HCT116 (cell line): ENCODE results near the gene HCFC1. TPM values are rescaled to one million over a fixed set of nuclear protein-coding genes. Genes with fewer than 3 reads are reported as not detected.

ENCODE experiments used
- ATAC-seq: fragments of 200-7000 bp; cut with Tn5 transposase; 2 replicates; pipeline ENCODE4 v1.9.1; 2020; ENCODE audit warnings: mild to moderate bottlenecking, moderate library complexity
- BruUV-seq: library from RNA; stranded (reverse); fragments of 400-500 nt; replicated peaks from 2 replicates; lab custom pipeline; 2021; lab: Mats Ljungman, UMichigan
- CTCF ChIA-PET: fragments of 300-600 bp; sonication (Branson Sonifier 250); formaldehyde crosslinking; loops from one replicate; lab custom pipeline; 2021; ENCODE audit warnings: antibody characterized with exemption; lab: Charles Lee
- POLR2A ChIA-PET: fragments of 300-600, 350-600 bp; sonication (Branson Sonifier 250); formaldehyde crosslinking; loops from one replicate; lab custom pipeline; 2021; ENCODE audit warnings: antibody characterized with exemption; lab: Charles Lee
- RAD21 ChIA-PET, 2 experiments: fragments of 300-600 bp; sonication (Branson Sonifier 250); formaldehyde crosslinking; loops; one replicate each; lab custom pipeline; 2023; ENCODE audit warnings: low total read pairs in 2 of 2; ENCODE audit not compliant: uncharacterized antibody in 2 of 2, unreplicated experiment in 2 of 2, low non-redundant PET in 1 of 2; lab: Charles Lee
- DNase-seq: peaks from one replicate; pipeline ENCODE4 v3.0.0-alpha.2; 2010; ENCODE audit warnings: low read depth, low spot score
- H2AFZ ChIP-seq: fragments of 200-600 bp; shearing (Covaris generic), sonication (generic); 2 replicates; pipeline ENCODE4 v1.6.1; 2017; ENCODE audit warnings: low read depth, mixed run types, mixed read lengths, antibody characterized with exemption, low read length; ENCODE audit not compliant: poor library complexity, severe bottlenecking
- H3K27ac ChIP-seq: 2 replicates; pipeline ENCODE4 v1.5.1; 2012; ENCODE audit warnings: low read depth, low read length
- H3K27me3 ChIP-seq: fragments of 200-600 bp; sonication (generic); 2 replicates; pipeline ENCODE4 v1.6.1; 2016; ENCODE audit warnings: mixed run types, low read length, mixed read lengths; ENCODE audit not compliant: insufficient read depth
- H3K36me3 ChIP-seq, 2 experiments: fragments of 200-500 bp in 1 of 2; fragments of 200-600 bp in 1 of 2; sonication (Bioruptor generic) in 1 of 2; sonication (generic) in 1 of 2; 2 replicates each; pipeline versions ENCODE4 v1.5.1 to v1.6.1; 2014 to 2016; ENCODE audit warnings: low read length in 2 of 2, inconsistent platforms in 1 of 2, mixed read lengths in 1 of 2, mixed run types in 1 of 2; ENCODE audit not compliant: insufficient read depth in 2 of 2, control insufficient read depth in 1 of 2
- H3K4me1 ChIP-seq, 2 experiments: fragments of 200-600 bp in 1 of 2; sonication (generic) in 1 of 2; 2 replicates each; pipeline versions ENCODE4 v1.5.1 to v1.6.1; 2012 to 2017; ENCODE audit warnings: low read length in 2 of 2, inconsistent platforms in 1 of 2, mild to moderate bottlenecking in 1 of 2, mixed read lengths in 1 of 2, mixed run types in 1 of 2, moderate library complexity in 1 of 2; ENCODE audit not compliant: insufficient read depth in 2 of 2, control insufficient read depth in 1 of 2
- H3K4me2 ChIP-seq: fragments of 200-600 bp; sonication (generic); 2 replicates; pipeline ENCODE4 v1.6.1; 2017; ENCODE audit warnings: mixed run types, low read length, mixed read lengths
- H3K4me3 ChIP-seq, 2 experiments: fragments of 200-600 bp in 1 of 2; sonication (generic) in 1 of 2; replicated peaks in 1 of 2; 2 replicates each; pipeline ENCODE4 v1.5.1; 2011 to 2016; ENCODE audit warnings: low read length in 2 of 2, control low read depth in 1 of 2, low read depth in 1 of 2, mild to moderate bottlenecking in 1 of 2, mixed read lengths in 1 of 2, mixed run types in 1 of 2
- H3K79me2 ChIP-seq: fragments of 200-600 bp; sonication (generic); 2 replicates; pipeline ENCODE4 v1.6.1; 2017; ENCODE audit warnings: mild to moderate bottlenecking, mixed run types, low read length, moderate library complexity, mixed read lengths; ENCODE audit not compliant: insufficient read depth
- H3K9ac ChIP-seq: fragments of 200-600 bp; sonication (generic); 2 replicates; pipeline ENCODE4 v1.6.1; 2016; ENCODE audit warnings: low read length, mixed read lengths
- H3K9me2 ChIP-seq: fragments of 200-600 bp; sonication (generic), shearing (Covaris generic); 2 replicates; pipeline ENCODE4 v1.6.1; 2017; ENCODE audit warnings: mixed run types, mild to moderate bottlenecking, moderate library complexity; ENCODE audit not compliant: insufficient read depth
- H3K9me3 ChIP-seq, 2 experiments: fragments of 200-500 bp in 1 of 2; fragments of 200-600 bp in 1 of 2; sonication (Bioruptor generic) in 1 of 2; sonication (generic) in 1 of 2; 2 replicates each; pipeline ENCODE4 v1.6.1; 2014 to 2017; ENCODE audit warnings: low read length in 2 of 2, mixed read lengths in 2 of 2, inconsistent platforms in 1 of 2, low read depth in 1 of 2, mild to moderate bottlenecking in 1 of 2, mixed run types in 1 of 2, moderate library complexity in 1 of 2; ENCODE audit not compliant: control insufficient read depth in 1 of 2, insufficient read depth in 1 of 2
- H4K20me1 ChIP-seq: fragments of 200-600 bp; sonication (generic), shearing (Covaris generic); 2 replicates; pipeline ENCODE4 v1.6.1; 2017; ENCODE audit warnings: mixed run types, mild to moderate bottlenecking, moderate library complexity; ENCODE audit not compliant: insufficient read depth
- ATF3 ChIP-seq: IDR thresholded peaks from 2 replicates; pipeline ENCODE4 v1.6.1; 2012
- CEBPB ChIP-seq: IDR thresholded peaks from 2 replicates; pipeline ENCODE4 v1.6.1; 2012; ENCODE audit warnings: low read depth
- CTCF ChIP-seq, 3 experiments: fragments of 200-600 bp in 1 of 3; sonication (generic) in 1 of 3; IDR thresholded peaks in 2 of 3; conservative IDR thresholded peaks in 1 of 3; 2 replicates each; pipeline ENCODE4 v1.5.1; 2012 to 2017; ENCODE audit warnings: low read depth in 2 of 3, low read length in 2 of 3, antibody characterized with exemption in 1 of 3, borderline replicate concordance in 1 of 3, control low read depth in 1 of 3, mild to moderate bottlenecking in 1 of 3, mixed read lengths in 1 of 3, mixed run types in 1 of 3, moderate library complexity in 1 of 3; ENCODE audit not compliant: insufficient read depth in 1 of 3
- EGR1 ChIP-seq: IDR thresholded peaks from 2 replicates; pipeline ENCODE4 v1.6.1; 2012; ENCODE audit warnings: low read depth
- EZH2 ChIP-seq: fragments of 200-600 bp; sonication (generic); IDR thresholded peaks from 2 replicates; pipeline ENCODE4 v1.6.1; 2017; ENCODE audit warnings: antibody characterized with exemption, mixed run types
- EZH2phosphoT487 ChIP-seq: fragments of 200-600 bp; IDR thresholded peaks from 2 replicates; pipeline ENCODE4 v1.6.1; 2018; ENCODE audit warnings: antibody characterized with exemption, borderline replicate concordance
- FOSL1 ChIP-seq: IDR thresholded peaks from 2 replicates; pipeline ENCODE4 v1.6.1; 2012; ENCODE audit warnings: low read depth
- JUND ChIP-seq: IDR thresholded peaks from 2 replicates; pipeline ENCODE4 v1.6.1; 2012
- MAX ChIP-seq: IDR thresholded peaks from 2 replicates; pipeline ENCODE4 v1.6.1; 2012
- POLR2A ChIP-seq: IDR thresholded peaks from 2 replicates; pipeline ENCODE4 v1.7.0; 2011; ENCODE audit warnings: borderline replicate concordance; ENCODE audit not compliant: insufficient read depth, insufficient read length; ENCODE audit errors: extremely low read depth
- POLR2AphosphoS5 ChIP-seq: IDR thresholded peaks from 2 replicates; pipeline ENCODE4 v1.6.1; 2011; ENCODE audit warnings: mild to moderate bottlenecking, low read depth, low read length, moderate library complexity
- RAD21 ChIP-seq: IDR thresholded peaks from 2 replicates; pipeline ENCODE4 v1.6.1; 2012; ENCODE audit warnings: low read depth, mild to moderate bottlenecking
- REST ChIP-seq: IDR thresholded peaks from 2 replicates; pipeline ENCODE4 v1.6.1; 2012; ENCODE audit warnings: low read depth
- SP1 ChIP-seq: IDR thresholded peaks from 2 replicates; pipeline ENCODE4 v1.6.1; 2012; ENCODE audit warnings: low read depth
- SRF ChIP-seq: IDR thresholded peaks from 2 replicates; pipeline ENCODE4 v1.6.1; 2012; ENCODE audit warnings: low read depth
- TCF7L2 ChIP-seq: IDR thresholded peaks from 2 replicates; pipeline ENCODE4 v1.7.0; 2011; ENCODE audit warnings: borderline replicate concordance, inconsistent platforms; ENCODE audit not compliant: insufficient read depth, insufficient read length; ENCODE audit errors: extremely low read depth
- YY1 ChIP-seq: IDR thresholded peaks from 2 replicates; pipeline ENCODE4 v1.6.1; 2011; ENCODE audit warnings: low read length, low read depth, moderate library complexity, mild to moderate bottlenecking; ENCODE audit not compliant: insufficient replicate concordance; ENCODE audit errors: extremely low read depth
- ZBTB33 ChIP-seq: IDR thresholded peaks from 2 replicates; pipeline ENCODE4 v1.6.1; 2011; ENCODE audit warnings: mild to moderate bottlenecking, low read length, moderate library complexity; ENCODE audit not compliant: insufficient replicate concordance; ENCODE audit errors: extremely low read depth
- ZNF274 ChIP-seq: fragments of 200-500 bp; sonication (Bioruptor generic); IDR thresholded peaks from 2 replicates; pipeline ENCODE4 v1.6.1; 2014; ENCODE audit warnings: mild to moderate bottlenecking, low read depth, low read length, inconsistent platforms
- intact Hi-C: fragments of 100-400 bp; cut with micrococcal nuclease; formaldehyde crosslinking; loops from 2 replicates; pipeline ENCODE4 v1.10.0; 2022
- total RNA-seq: library from RNA; stranded (reverse); gene quantifications from one replicate; pipeline ENCODE4 v1.2.1, GENCODE V29; 2021; ENCODE audit not compliant: unreplicated experiment

Gene HCFC1
- total RNA-seq, 1 experiment from 2014 or later = 72.8 TPM

- no peak overlapping the region for H3K9ac ChIP-seq
- H3K36me3 ChIP-seq = peaks cover 3 to 5% of the 10 kb centered on the region in 2 experiments; a peak in 2 of 4 replicates
- no peak overlapping the region for H3K27ac ChIP-seq
- H4K20me1 ChIP-seq = no peaks in the 10 kb centered on the region
- CTCF ChIA-PET = no interaction called here
- BruUV-seq = no TSS peak
- RAD21 ChIA-PET = no interaction called here
- H3K4me2 ChIP-seq = no peak overlapping the region
- H3K4me1 ChIP-seq = no peaks in the 10 kb centered on the region
- DNase-seq (no peak), ATAC-seq (no peak)
- POLR2A ChIA-PET = no interaction called here
- peaks cover 3% of the 10 kb centered on the region; the same call in 1 of the 2 replicates for H3K79me2 ChIP-seq
- intact Hi-C loops = no loop called here
- no peaks in the 10 kb centered on the region for H3K9me2 ChIP-seq
- H3K4me3 ChIP-seq = no peak overlapping the region
- no peaks in the 10 kb centered on the region for H3K9me3 ChIP-seq
- no peak overlapping the region for H2AFZ ChIP-seq
- H3K27me3 ChIP-seq = no peaks in the 10 kb centered on the region
- TF ChIP-seq EZH2phosphoT487 = no peak
- TF ChIP-seq ZNF274 = no peak
- TF ChIP-seq EGR1 = no peak
- TF ChIP-seq EZH2 = no peak
- TF ChIP-seq FOSL1 = no peak
- no peak for TF ChIP-seq REST
- no peak for TF ChIP-seq ZBTB33
- TF ChIP-seq POLR2AphosphoS5 = no peak
- TF ChIP-seq CEBPB = no peak
- TF ChIP-seq YY1 = no peak
- TF ChIP-seq ATF3 = no peak
- no peak for TF ChIP-seq SP1
- TF ChIP-seq MAX = no peak
- no peak for TF ChIP-seq POLR2A
- no peak for TF ChIP-seq RAD21
- no peak for TF ChIP-seq TCF7L2
- TF ChIP-seq JUND = no peak
- no peak for TF ChIP-seq CTCF (IDR thresholded peaks at IDR 0.05 in 2 of 3, conservative IDR thresholded peaks at IDR 0.05 in 1 of 3; ENCODE audit: borderline replicate concordance in 1 of 3, insufficient read depth in 1 of 3, low read depth in 2 of 3, low read length in 2 of 3)
- no peak for TF ChIP-seq SRF
Observed at GRCh38 chrX:153917869-153918268, 53.7 kb downstream of the HCFC1 start.
